H9 (cell line): ENCODE data around the gene EFHD2. TPM values are rescaled to one million over a fixed set of nuclear protein-coding genes. Genes with fewer than 3 reads are reported as not detected.

Source experiments
- DNase-seq: peaks from one replicate; pipeline ENCODE4 v3.0.0-alpha.2; 2017
- H2AFZ ChIP-seq: one replicate; pipeline ENCODE4 v1.6.1; 2013; ENCODE audit warnings: mild to moderate bottlenecking, low read length, control low read depth, moderate library complexity
- H2AK5ac ChIP-seq: 2 replicates; pipeline ENCODE4 v1.6.1; 2013; ENCODE audit warnings: low read length, control low read depth, mixed read lengths; ENCODE audit not compliant: insufficient read length
- H2BK120ac ChIP-seq: one replicate; pipeline ENCODE4 v1.6.1; 2013; ENCODE audit warnings: low read depth, mild to moderate bottlenecking, low read length, control low read depth, inconsistent platforms; ENCODE audit not compliant: poor library complexity, severe bottlenecking
- H2BK12ac ChIP-seq: 2 replicates; pipeline ENCODE4 v1.6.1; 2013; ENCODE audit warnings: low read length, control low read depth, mixed read lengths, low read depth; ENCODE audit not compliant: insufficient read length
- H2BK15ac ChIP-seq: 2 replicates; pipeline ENCODE4 v1.6.1; 2013; ENCODE audit warnings: low read depth, low read length, control low read depth
- H2BK20ac ChIP-seq: one replicate; pipeline ENCODE4 v1.6.1; 2013; ENCODE audit warnings: low read depth, mild to moderate bottlenecking, low read length, control low read depth, inconsistent platforms; ENCODE audit not compliant: poor library complexity, severe bottlenecking
- H2BK5ac ChIP-seq: 2 replicates; pipeline ENCODE4 v1.6.1; 2013; ENCODE audit warnings: low read length, control low read depth, mixed read lengths; ENCODE audit not compliant: insufficient read length
- H3K14ac ChIP-seq: 2 replicates; pipeline ENCODE4 v1.6.1; 2013; ENCODE audit warnings: low read length, control low read depth; ENCODE audit not compliant: insufficient read depth
- H3K18ac ChIP-seq: 2 replicates; pipeline ENCODE4 v1.6.1; 2013; ENCODE audit warnings: low read depth, mild to moderate bottlenecking, mixed read lengths, low read length, control low read depth; ENCODE audit not compliant: insufficient read length
- H3K23ac ChIP-seq: 2 replicates; pipeline ENCODE4 v1.6.1; 2013; ENCODE audit warnings: low read length, control low read depth, mixed read lengths, low read depth; ENCODE audit not compliant: insufficient read length
- H3K23me2 ChIP-seq: 2 replicates; pipeline ENCODE4 v1.6.1; 2013; ENCODE audit warnings: low read depth, mild to moderate bottlenecking, mixed read lengths, low read length, control low read depth; ENCODE audit not compliant: insufficient read length, poor library complexity, severe bottlenecking
- H3K27ac ChIP-seq: 2 replicates; pipeline ENCODE4 v1.5.1; 2013; ENCODE audit warnings: low read length, control low read depth, mixed read lengths, low read depth; ENCODE audit not compliant: insufficient read length
- H3K27me3 ChIP-seq: 2 replicates; pipeline ENCODE4 v1.6.1; 2013; ENCODE audit warnings: low read length, control low read depth, inconsistent platforms; ENCODE audit not compliant: insufficient read depth
- H3K4ac ChIP-seq: 2 replicates; pipeline ENCODE4 v1.6.1; 2013; ENCODE audit warnings: low read depth, mild to moderate bottlenecking, control low read depth, inconsistent platforms, low read length, moderate library complexity
- H3K4me1 ChIP-seq: 2 replicates; pipeline ENCODE4 v1.6.1; 2013; ENCODE audit warnings: low read length, control low read depth, inconsistent platforms; ENCODE audit not compliant: insufficient read depth
- H3K4me2 ChIP-seq: 2 replicates; pipeline ENCODE4 v1.6.1; 2013; ENCODE audit warnings: low read length, control low read depth, mixed read lengths; ENCODE audit not compliant: insufficient read length, insufficient read depth
- H3K56ac ChIP-seq: 2 replicates; pipeline ENCODE4 v1.6.1; 2013; ENCODE audit warnings: low read depth, mild to moderate bottlenecking, mixed read lengths, low read length, control low read depth; ENCODE audit not compliant: insufficient read length
- H3K79me1 ChIP-seq: 2 replicates; pipeline ENCODE4 v1.6.1; 2013; ENCODE audit warnings: low read depth, mild to moderate bottlenecking, moderate library complexity, low read length, control low read depth, inconsistent platforms; ENCODE audit not compliant: insufficient read depth, poor library complexity, severe bottlenecking
- H3K79me2 ChIP-seq: 2 replicates; pipeline ENCODE4 v1.6.1; 2013; ENCODE audit warnings: low read length, control low read depth, inconsistent platforms; ENCODE audit not compliant: insufficient read depth
- H3K9ac ChIP-seq: 2 replicates; pipeline ENCODE4 v1.6.1; 2013; ENCODE audit warnings: low read length, control low read depth, mixed read lengths; ENCODE audit not compliant: insufficient read length; ENCODE audit errors: extremely low read depth
- H3K9me3 ChIP-seq: one replicate; pipeline ENCODE4 v1.6.1; 2013; ENCODE audit warnings: low read depth, low read length, inconsistent platforms; ENCODE audit not compliant: control insufficient read depth
- H3T11ph ChIP-seq: one replicate; pipeline ENCODE4 v1.6.1; 2013; ENCODE audit warnings: mild to moderate bottlenecking, low read length, control low read depth, inconsistent platforms
- H4K20me1 ChIP-seq: one replicate; pipeline ENCODE4 v1.6.1; 2013; ENCODE audit not compliant: control insufficient read depth, insufficient read length, insufficient read depth
- H4K5ac ChIP-seq: 2 replicates; pipeline ENCODE4 v1.6.1; 2013; ENCODE audit warnings: low read depth, mild to moderate bottlenecking, mixed read lengths, low read length, control low read depth; ENCODE audit not compliant: insufficient read length
- H4K8ac ChIP-seq: replicated peaks from 2 replicates; pipeline ENCODE4 v1.6.1; 2013; ENCODE audit warnings: low read length, control low read depth, mixed read lengths, low read depth; ENCODE audit not compliant: insufficient read length
- H4K91ac ChIP-seq: 2 replicates; pipeline ENCODE4 v1.6.1; 2013; ENCODE audit warnings: low read depth, mild to moderate bottlenecking, moderate library complexity, mixed read lengths, low read length, control low read depth; ENCODE audit not compliant: insufficient read length
- H3K27ac Mint-ChIP-seq, 3 experiments: 2 replicates in 2 of 3; 3 replicates in 1 of 3; pipeline ENCODE4 v1.8.0; 2020 to 2021; ENCODE audit warnings: mixed read lengths in 3 of 3, mild to moderate bottlenecking in 1 of 3, moderate library complexity in 1 of 3
- H3K27me3 Mint-ChIP-seq: 2 replicates; pipeline ENCODE4 v1.8.0; 2021; ENCODE audit warnings: low read depth, mild to moderate bottlenecking, moderate library complexity, mixed read lengths
- H3K36me3 Mint-ChIP-seq, 3 experiments: 2 replicates in 2 of 3; 3 replicates in 1 of 3; pipeline ENCODE4 v1.8.0; 2020 to 2021; ENCODE audit warnings: low read depth in 3 of 3, mixed read lengths in 3 of 3; ENCODE audit not compliant: insufficient read depth in 1 of 3
- H3K4me1 Mint-ChIP-seq, 2 experiments: 2 replicates each; pipeline ENCODE4 v1.8.0; 2020; ENCODE audit warnings: mixed read lengths in 2 of 2
- H3K4me3 Mint-ChIP-seq, 2 experiments: 2 replicates in 1 of 2; 3 replicates in 1 of 2; pipeline ENCODE4 v1.8.0; 2020 to 2021; ENCODE audit warnings: mild to moderate bottlenecking in 2 of 2, mixed read lengths in 2 of 2, moderate library complexity in 1 of 2
- H3K9me3 Mint-ChIP-seq, 2 experiments: 2 replicates in 1 of 2; 3 replicates in 1 of 2; pipeline ENCODE4 v1.8.0; 2020; ENCODE audit warnings: mild to moderate bottlenecking in 2 of 2, mixed read lengths in 2 of 2, moderate library complexity in 1 of 2
- WGBS: extraction: QIAGEN DNeasy Blood & Tissue Kit; methylation state at CpG from one replicate; pipeline ENCODE4 v1.1.7; 2013; ENCODE audit warnings: missing lambda C conversion rate, low lambda C conversion rate, mixed read lengths; ENCODE audit not compliant: insufficient read length; ENCODE audit errors: extremely low coverage; 5-methylcytosine and 5-hydroxymethylcytosine counted together
- total RNA-seq: library from RNA; stranded (reverse); gene quantifications from 2 replicates; pipeline ENCODE4 v1.2.1, GENCODE V29; 2021
- TF ChIP-seq, protein P1 (sequence below): fragments of 200-600 bp; sonication (generic); conservative IDR thresholded peaks from 3 replicates; pipeline ENCODE4 v1.8.0; 2021; ENCODE audit warnings: antibody characterized with exemption, mild to moderate bottlenecking

EFHD2 gene
- total RNA-seq, 1 experiment from 2014 or later: 16.5 TPM

DNA sequence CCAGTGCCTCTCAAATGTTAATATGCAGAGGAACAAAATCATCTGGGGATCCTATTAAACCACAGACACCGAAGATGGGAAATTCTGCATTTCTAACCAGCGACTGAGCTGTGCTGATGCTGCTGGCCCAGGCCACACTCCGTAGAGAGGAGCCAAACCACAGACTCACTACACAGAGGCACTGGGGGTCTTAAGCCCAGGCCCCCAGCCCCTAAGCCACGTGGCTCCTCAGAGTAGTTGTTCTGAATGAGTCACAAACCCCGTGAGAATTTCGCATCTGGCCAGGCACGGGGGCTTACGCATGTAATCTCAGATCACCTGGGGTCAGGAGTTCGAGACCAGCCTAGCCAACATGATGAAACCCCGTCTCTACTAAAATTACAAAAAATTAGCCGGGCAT lies 44.0 kb downstream of the EFHD2 start:
- Histone ChIP-seq H3K79me2 (no peaks in the 10 kb centered on the region), H2BK12ac (no peak overlapping the region), H3K23ac (no peak overlapping the region), H3T11ph (no peak overlapping the region), H4K91ac (no peak overlapping the region), H4K5ac (no peak overlapping the region), H3K56ac (no peak overlapping the region), H2BK20ac (no peak overlapping the region), H3K27me3 (no peaks in the 10 kb centered on the region), H3K9me3 (no peaks in the 10 kb centered on the region), H3K27ac (no peak overlapping the region), H3K4me1 (no peaks in the 10 kb centered on the region), H4K8ac (no peak overlapping the region), H3K9ac (no peak overlapping the region), H3K79me1 (no peaks in the 10 kb centered on the region), H2BK15ac (no peak overlapping the region), H3K4me2 (no peak overlapping the region), H4K20me1 (no peaks in the 10 kb centered on the region), H2BK5ac (no peak overlapping the region), H3K18ac (no peak overlapping the region), H2BK120ac (no peak overlapping the region), H2AFZ (no peak overlapping the region), H2AK5ac (no peak overlapping the region), H3K4ac (no peak overlapping the region), H3K23me2 (no peaks in the 10 kb centered on the region), H3K14ac (no peak overlapping the region)
- H3K27me3 Mint-ChIP-seq: peaks cover 2% of the 10 kb centered on the region
- H3K36me3 Mint-ChIP-seq: no peaks in the 10 kb centered on the region; a peak in 1 of 7 replicates
- TF ChIP-seq, protein P1, sequence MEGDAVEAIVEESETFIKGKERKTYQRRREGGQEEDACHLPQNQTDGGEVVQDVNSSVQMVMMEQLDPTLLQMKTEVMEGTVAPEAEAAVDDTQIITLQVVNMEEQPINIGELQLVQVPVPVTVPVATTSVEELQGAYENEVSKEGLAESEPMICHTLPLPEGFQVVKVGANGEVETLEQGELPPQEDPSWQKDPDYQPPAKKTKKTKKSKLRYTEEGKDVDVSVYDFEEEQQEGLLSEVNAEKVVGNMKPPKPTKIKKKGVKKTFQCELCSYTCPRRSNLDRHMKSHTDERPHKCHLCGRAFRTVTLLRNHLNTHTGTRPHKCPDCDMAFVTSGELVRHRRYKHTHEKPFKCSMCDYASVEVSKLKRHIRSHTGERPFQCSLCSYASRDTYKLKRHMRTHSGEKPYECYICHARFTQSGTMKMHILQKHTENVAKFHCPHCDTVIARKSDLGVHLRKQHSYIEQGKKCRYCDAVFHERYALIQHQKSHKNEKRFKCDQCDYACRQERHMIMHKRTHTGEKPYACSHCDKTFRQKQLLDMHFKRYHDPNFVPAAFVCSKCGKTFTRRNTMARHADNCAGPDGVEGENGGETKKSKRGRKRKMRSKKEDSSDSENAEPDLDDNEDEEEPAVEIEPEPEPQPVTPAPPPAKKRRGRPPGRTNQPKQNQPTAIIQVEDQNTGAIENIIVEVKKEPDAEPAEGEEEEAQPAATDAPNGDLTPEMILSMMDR: no peak
- whole genome bisulfite sequencing: no CpG with 5 or more reads among the region's 11 CpGs
- H3K27ac Mint-ChIP-seq: peak overlapping the region in 1 of 3 experiments; percentile 37; a peak in 1 of 7 replicates
- peaks cover 0 to 6% of the 10 kb centered on the region in 2 experiments; a peak in 2 of 5 replicates for H3K9me3 Mint-ChIP-seq
- H3K4me1 Mint-ChIP-seq: peaks cover 11 to 15% of the 10 kb centered on the region in 2 experiments
- no peak for DNase-seq
- no peak overlapping the region for H3K4me3 Mint-ChIP-seq
